Activated naive CD8-positive, alpha-beta T cell treated with anti-CD3 and anti-CD28 coated beads for 36 hours (primary cell): Measurements from ENCODE around the gene CCND2. TPM values are rescaled to one million over a fixed set of nuclear protein-coding genes. Genes with fewer than 3 reads are reported as not detected.
A peak's percentile ranks its signal among the peaks of the same experiment; 100 is the strongest.

Source experiments
- DNase-seq: peaks from one replicate; pipeline ENCODE4 v3.0.0; 2021
- H3K27ac Mint-ChIP-seq: one replicate; pipeline ENCODE4 v1.8.0; 2022; ENCODE audit warnings: mild to moderate bottlenecking, moderate library complexity, mixed read lengths
- H3K27me3 Mint-ChIP-seq: one replicate; pipeline ENCODE4 v1.8.0; 2022; ENCODE audit warnings: mild to moderate bottlenecking, mixed read lengths
- H3K36me3 Mint-ChIP-seq: one replicate; pipeline ENCODE4 v1.8.0; 2021; ENCODE audit warnings: mild to moderate bottlenecking, mixed read lengths
- H3K4me1 Mint-ChIP-seq: one replicate; pipeline ENCODE4 v1.8.0; 2021; ENCODE audit warnings: mixed read lengths
- H3K4me3 Mint-ChIP-seq: one replicate; pipeline ENCODE4 v1.8.0; 2022; ENCODE audit warnings: mild to moderate bottlenecking, moderate library complexity, mixed read lengths
- H3K9me3 Mint-ChIP-seq: one replicate; pipeline ENCODE4 v1.8.0; 2022; ENCODE audit warnings: mixed read lengths
- total RNA-seq, 2 experiments: library from RNA; stranded (reverse); gene quantifications; one replicate each; pipeline ENCODE4 v1.2.3, GENCODE V29; 2021

Gene CCND2
- total RNA-seq, 2 experiments from 2014 or later = 749 TPM

GRCh38 chr12:4269279-4269991, 4.1 kb upstream of the CCND2 start:
- Mint-ChIP-seq H3K4me3 (peak overlapping the region; percentile 97), H3K27ac (peak overlapping the region; percentile 100), H3K4me1 (peaks cover 21% of the 10 kb centered on the region), H3K27me3 (no peaks in the 10 kb centered on the region), H3K9me3 (no peaks in the 10 kb centered on the region), H3K36me3 (peaks cover 5% of the 10 kb centered on the region)
- DNase-seq = peak; percentile 94

- no peaks in the 10 kb centered on the region for H3K9me3 Mint-ChIP-seq
- peak overlapping the region; percentile 100 for H3K27ac Mint-ChIP-seq
- H3K4me1 Mint-ChIP-seq = peaks cover 21% of the 10 kb centered on the region
- DNase-seq = peak; percentile 55
- H3K27me3 Mint-ChIP-seq = no peaks in the 10 kb centered on the region
- peak overlapping the region; percentile 97 for H3K4me3 Mint-ChIP-seq
- H3K36me3 Mint-ChIP-seq = peaks cover 13% of the 10 kb centered on the region
These were observed 3.3 kb upstream of the CCND2 start for GRCh38 chr12:4270016-4270830.

DNA sequence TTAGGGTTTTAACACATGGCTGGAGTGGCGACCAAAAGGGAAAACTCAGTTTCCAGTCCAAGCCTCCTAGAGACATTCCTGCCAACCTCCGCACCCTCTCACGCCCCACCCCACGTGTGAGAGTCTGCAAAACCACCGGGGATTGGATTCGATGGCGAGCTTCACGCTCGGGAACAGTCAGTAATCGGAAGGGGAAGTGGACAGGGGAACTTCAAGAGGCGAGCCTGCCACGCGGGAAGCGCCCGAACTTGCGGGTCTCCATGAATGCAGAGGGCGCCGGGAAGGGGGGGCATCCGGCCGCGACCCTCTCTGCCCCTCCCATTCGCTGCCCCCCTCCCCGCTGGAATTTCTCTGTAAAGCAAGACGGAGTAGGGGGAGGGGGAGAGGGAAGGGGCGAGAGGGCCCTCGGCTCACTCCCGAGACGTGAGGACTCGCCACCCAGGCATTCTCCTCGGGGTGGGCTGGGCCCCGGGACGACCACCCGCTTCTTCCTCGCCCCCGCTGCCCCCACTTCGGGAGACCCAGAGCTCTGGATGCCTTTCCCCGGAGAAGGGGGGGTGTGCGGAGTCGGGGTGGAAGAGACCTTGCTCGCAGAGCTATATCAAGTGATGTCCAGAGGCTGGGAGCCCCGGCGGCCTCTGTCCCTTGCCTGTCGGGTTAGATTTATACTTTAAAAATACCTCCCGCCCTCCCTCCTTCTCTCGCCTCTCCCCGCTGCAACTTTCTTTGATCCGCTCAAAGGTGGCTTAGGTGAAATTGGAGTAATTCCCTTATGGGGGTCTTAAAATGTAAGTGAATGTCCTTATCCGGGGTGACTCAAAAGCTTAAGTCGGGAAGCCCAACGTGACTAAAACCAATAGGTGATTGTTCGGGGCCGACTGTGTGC, 2.5 kb upstream of the CCND2 start:
- Mint-ChIP-seq H3K27me3 (no peaks in the 10 kb centered on the region), H3K9me3 (no peaks in the 10 kb centered on the region), H3K4me1 (peaks cover 22% of the 10 kb centered on the region)

DNA sequence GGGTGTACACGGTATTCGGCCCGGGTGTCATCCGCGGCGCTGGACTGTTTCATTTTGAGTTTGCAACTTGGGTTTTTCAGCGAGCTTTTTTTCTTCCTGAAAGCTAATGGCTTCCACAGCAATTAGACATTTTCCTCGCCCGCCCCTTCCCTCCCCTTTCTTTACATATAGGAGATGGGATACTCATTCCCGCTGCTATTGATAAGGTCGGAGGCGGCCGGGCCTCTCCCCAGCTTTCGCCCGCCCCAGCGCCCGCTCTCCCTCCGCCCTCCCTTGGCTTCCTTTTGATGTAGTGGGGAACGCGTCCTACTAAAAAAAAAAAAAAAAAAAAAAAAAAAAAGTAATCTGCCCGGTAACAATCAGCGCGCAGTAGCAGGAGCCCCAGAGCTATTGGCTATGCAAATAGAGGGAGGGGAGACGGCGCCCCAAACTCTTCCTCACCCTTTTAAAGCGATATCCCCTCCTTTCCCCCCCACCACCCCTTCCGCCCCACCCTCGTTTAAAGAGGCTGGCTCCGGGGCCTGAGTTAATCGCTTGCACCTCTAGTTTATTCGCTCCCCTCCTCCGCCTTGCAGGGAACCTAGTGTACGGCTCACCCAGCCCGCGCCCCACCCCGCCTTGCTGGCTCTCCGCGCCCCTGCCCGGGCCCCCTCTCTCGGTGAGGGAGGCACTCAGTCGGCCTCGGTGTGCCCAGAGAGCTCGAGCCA, 1.7 kb upstream of the CCND2 start:
- Mint-ChIP-seq H3K4me3 (peak overlapping the region; percentile 97), H3K27ac (peak overlapping the region; percentile 100), H3K4me1 (peaks cover 27% of the 10 kb centered on the region), H3K27me3 (no peaks in the 10 kb centered on the region), H3K36me3 (peaks cover 30% of the 10 kb centered on the region), H3K9me3 (no peaks in the 10 kb centered on the region)
- DNase-seq = peak; percentile 88

More for the DNA sequence above, 2.5 kb upstream of the CCND2 start:
- peak overlapping the region; percentile 97 for H3K4me3 Mint-ChIP-seq
- DNase-seq = peak; percentile 57
- peaks cover 22% of the 10 kb centered on the region for H3K36me3 Mint-ChIP-seq
- H3K27ac Mint-ChIP-seq = peak overlapping the region; percentile 100

- Mint-ChIP-seq H3K27ac (peak overlapping the region; percentile 100), H3K9me3 (no peaks in the 10 kb centered on the region), H3K4me1 (peaks cover 26% of the 10 kb centered on the region), H3K4me3 (peak overlapping the region; percentile 97), H3K36me3 (peaks cover 37% of the 10 kb centered on the region), H3K27me3 (no peaks in the 10 kb centered on the region)
- peak; percentile 87 for DNase-seq
These were observed 914 bp upstream of the CCND2 start for GRCh38 chr12:4272424-4273272.

GRCh38 chr12:4273273-4273651, 300 bp upstream of the CCND2 start:
- peaks cover 27% of the 10 kb centered on the region for H3K4me1 Mint-ChIP-seq
- H3K27ac Mint-ChIP-seq = peak overlapping the region; percentile 100
- H3K4me3 Mint-ChIP-seq = peak overlapping the region; percentile 97
- peaks cover 43% of the 10 kb centered on the region for H3K36me3 Mint-ChIP-seq
- no peaks in the 10 kb centered on the region for H3K27me3 Mint-ChIP-seq
- DNase-seq = no peak
- H3K9me3 Mint-ChIP-seq = no peaks in the 10 kb centered on the region

GRCh38 chr12:4274396-4275015, 944 bp downstream of the CCND2 start:
- no peak for DNase-seq
- Mint-ChIP-seq H3K36me3 (peaks cover 55% of the 10 kb centered on the region), H3K4me3 (peak overlapping the region; percentile 97), H3K9me3 (no peaks in the 10 kb centered on the region), H3K27me3 (no peaks in the 10 kb centered on the region), H3K27ac (peak overlapping the region; percentile 100), H3K4me1 (peaks cover 33% of the 10 kb centered on the region)

- peak overlapping the region; percentile 100 for H3K27ac Mint-ChIP-seq
- no peaks in the 10 kb centered on the region for H3K27me3 Mint-ChIP-seq
- DNase-seq = no peak
- H3K9me3 Mint-ChIP-seq = no peaks in the 10 kb centered on the region
- peaks cover 39% of the 10 kb centered on the region for H3K4me1 Mint-ChIP-seq
- H3K36me3 Mint-ChIP-seq = peaks cover 61% of the 10 kb centered on the region
- peak overlapping the region; percentile 97 for H3K4me3 Mint-ChIP-seq
These were observed 1.7 kb downstream of the CCND2 start for GRCh38 chr12:4275016-4275869.

GRCh38 chr12:4275870-4276301, 2.3 kb downstream of the CCND2 start:
- no peak for DNase-seq
- peaks cover 65% of the 10 kb centered on the region for H3K36me3 Mint-ChIP-seq
- H3K27me3 Mint-ChIP-seq = no peaks in the 10 kb centered on the region
- H3K4me3 Mint-ChIP-seq = peak overlapping the region; percentile 97
- no peaks in the 10 kb centered on the region for H3K9me3 Mint-ChIP-seq
- peak overlapping the region; percentile 100 for H3K27ac Mint-ChIP-seq
- peaks cover 45% of the 10 kb centered on the region for H3K4me1 Mint-ChIP-seq

DNA sequence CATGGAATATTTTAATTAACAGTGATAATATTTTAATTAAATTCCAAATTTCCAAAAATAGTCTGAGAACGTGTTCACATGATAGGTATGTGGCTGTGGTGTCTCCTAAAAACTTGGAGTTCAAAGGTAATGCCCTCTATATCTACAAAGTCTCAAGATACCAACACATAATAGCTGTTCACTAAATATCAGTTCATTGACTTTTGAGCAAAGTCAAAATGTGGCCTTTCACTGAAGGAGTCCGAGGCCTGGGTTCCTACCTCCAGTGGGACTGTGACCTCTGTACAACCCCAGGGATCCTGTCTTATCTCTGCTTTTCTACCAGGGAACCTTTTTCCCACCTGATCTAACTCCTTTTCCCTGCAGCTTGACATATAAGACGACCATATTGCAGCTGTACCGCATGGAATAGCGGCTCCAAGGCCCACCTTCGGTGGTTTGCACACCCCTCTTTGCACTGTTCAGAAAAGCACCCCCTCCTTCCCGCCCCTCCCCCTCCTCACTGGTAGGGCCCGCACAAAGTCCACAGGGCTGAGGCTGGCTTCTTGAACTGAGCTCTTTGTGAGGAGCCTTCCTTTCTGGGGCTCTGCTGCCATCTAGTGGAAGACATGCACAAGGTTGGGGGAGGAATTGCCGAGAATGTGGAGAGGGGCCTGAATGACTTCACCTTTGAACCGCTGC, 3.1 kb downstream of the CCND2 start:
- H3K4me1 Mint-ChIP-seq = peaks cover 52% of the 10 kb centered on the region
- H3K4me3 Mint-ChIP-seq = peak overlapping the region; percentile 97
- H3K36me3 Mint-ChIP-seq = peaks cover 73% of the 10 kb centered on the region
- no peaks in the 10 kb centered on the region for H3K9me3 Mint-ChIP-seq
- no peaks in the 10 kb centered on the region for H3K27me3 Mint-ChIP-seq
- peak overlapping the region; percentile 100 for H3K27ac Mint-ChIP-seq
- peak; percentile 82 for DNase-seq

GRCh38 chr12:4277205-4277543, 3.6 kb downstream of the CCND2 start:
- no peak for DNase-seq
- H3K36me3 Mint-ChIP-seq = peaks cover 77% of the 10 kb centered on the region
- no peaks in the 10 kb centered on the region for H3K27me3 Mint-ChIP-seq
- peaks cover 56% of the 10 kb centered on the region for H3K4me1 Mint-ChIP-seq
- H3K9me3 Mint-ChIP-seq = no peaks in the 10 kb centered on the region
- H3K4me3 Mint-ChIP-seq = peak overlapping the region; percentile 97
- peak overlapping the region; percentile 100 for H3K27ac Mint-ChIP-seq

DNA sequence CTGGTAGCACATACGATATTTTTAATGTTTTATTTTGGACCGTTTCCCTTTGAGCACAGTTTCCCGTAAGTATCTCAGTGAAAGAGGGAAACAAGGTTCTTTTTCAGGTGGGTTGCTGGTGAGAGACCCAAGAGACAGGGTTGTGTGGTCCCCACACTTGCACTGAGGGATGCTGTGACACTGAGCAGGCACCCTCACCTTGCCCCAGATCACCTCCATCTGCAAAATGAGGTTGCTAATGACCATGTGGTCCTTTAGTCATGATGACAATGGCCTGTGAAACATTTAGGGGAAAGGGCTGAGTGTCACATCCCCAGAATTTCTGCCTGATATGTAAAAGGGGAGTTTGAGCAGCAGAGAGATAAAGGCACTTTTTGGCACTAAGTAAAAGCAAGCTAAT, 4.3 kb downstream of the CCND2 start:
- peak overlapping the region; percentile 100 for H3K27ac Mint-ChIP-seq
- H3K4me3 Mint-ChIP-seq = peak overlapping the region; percentile 97
- H3K4me1 Mint-ChIP-seq = peaks cover 62% of the 10 kb centered on the region
- no peaks in the 10 kb centered on the region for H3K9me3 Mint-ChIP-seq
- no peak for DNase-seq
- peaks cover 84% of the 10 kb centered on the region for H3K36me3 Mint-ChIP-seq
- H3K27me3 Mint-ChIP-seq = no peaks in the 10 kb centered on the region
